ENCODE results near the gene MAGI2. TPM values are rescaled to one million over a fixed set of nuclear protein-coding genes. Genes with fewer than 3 reads are reported as not detected.

Gene MAGI2
- total RNA-seq, 1 donor from 2014 or later, result 64.2 TPM

DNA sequence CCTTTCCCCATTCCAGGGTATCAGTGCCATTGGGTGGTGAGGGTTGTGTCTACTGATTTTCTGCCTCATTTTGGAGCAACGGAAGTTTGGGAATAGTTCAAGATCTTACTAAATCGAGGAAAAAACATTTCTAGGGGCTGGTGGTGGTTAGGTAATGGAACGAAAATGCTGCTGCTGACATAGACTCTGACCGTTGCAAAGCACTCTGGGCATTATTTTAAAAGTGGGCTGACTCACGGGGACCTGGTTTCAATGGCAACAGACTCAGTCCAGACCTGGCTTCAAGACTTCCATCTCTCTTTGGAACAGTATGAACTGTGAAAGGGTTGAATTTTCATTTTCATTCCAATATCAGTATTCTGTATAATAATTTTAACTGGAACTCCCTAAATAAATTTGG lies 1370.9 kb downstream of the MAGI2 start:
- no peaks in the 10 kb centered on the region for H3K36me3 Mint-ChIP-seq (ENCODE audit: unreplicated experiment)
- TF ChIP-seq CTCF (IDR thresholded peaks at IDR 0.05; ENCODE audit: partially characterized antibody, unreplicated experiment), result no peak
- no peak for DNase-seq
- H3K9me3 Mint-ChIP-seq (ENCODE audit: unreplicated experiment), result peaks cover 2% of the 10 kb centered on the region
- H3K27me3 Mint-ChIP-seq (ENCODE audit: unreplicated experiment), result no peaks in the 10 kb centered on the region
- no peaks in the 10 kb centered on the region for H3K4me1 Mint-ChIP-seq (ENCODE audit: low read depth, unreplicated experiment)
- H3K27ac Mint-ChIP-seq (ENCODE audit: unreplicated experiment), result no peak overlapping the region
- H3K4me3 Mint-ChIP-seq (ENCODE audit: unreplicated experiment), result no peak overlapping the region

GRCh38 chr7:78081888-78082287 lies 1371.6 kb downstream of the MAGI2 start:
- no peak for DNase-seq
- Mint-ChIP-seq H3K27me3 (ENCODE audit: unreplicated experiment) (no peaks in the 10 kb centered on the region), H3K4me1 (ENCODE audit: low read depth, unreplicated experiment) (no peaks in the 10 kb centered on the region), H3K4me3 (ENCODE audit: unreplicated experiment) (no peak overlapping the region), H3K36me3 (ENCODE audit: unreplicated experiment) (no peaks in the 10 kb centered on the region), H3K27ac (ENCODE audit: unreplicated experiment) (no peak overlapping the region), H3K9me3 (ENCODE audit: unreplicated experiment) (peaks cover 2% of the 10 kb centered on the region)
- no peak for TF ChIP-seq CTCF (IDR thresholded peaks at IDR 0.05; ENCODE audit: partially characterized antibody, unreplicated experiment)

GRCh38 chr7:78081344-78081743 lies 1372.1 kb downstream of the MAGI2 start:
- H3K27ac Mint-ChIP-seq (ENCODE audit: unreplicated experiment), result no peak overlapping the region
- H3K4me1 Mint-ChIP-seq (ENCODE audit: low read depth, unreplicated experiment), result no peaks in the 10 kb centered on the region
- TF ChIP-seq CTCF (IDR thresholded peaks at IDR 0.05; ENCODE audit: partially characterized antibody, unreplicated experiment), result no peak
- H3K9me3 Mint-ChIP-seq (ENCODE audit: unreplicated experiment), result peaks cover 2% of the 10 kb centered on the region
- no peak overlapping the region for H3K4me3 Mint-ChIP-seq (ENCODE audit: unreplicated experiment)
- H3K27me3 Mint-ChIP-seq (ENCODE audit: unreplicated experiment), result no peaks in the 10 kb centered on the region
- DNase-seq, result no peak
- no peaks in the 10 kb centered on the region for H3K36me3 Mint-ChIP-seq (ENCODE audit: unreplicated experiment)

DNA sequence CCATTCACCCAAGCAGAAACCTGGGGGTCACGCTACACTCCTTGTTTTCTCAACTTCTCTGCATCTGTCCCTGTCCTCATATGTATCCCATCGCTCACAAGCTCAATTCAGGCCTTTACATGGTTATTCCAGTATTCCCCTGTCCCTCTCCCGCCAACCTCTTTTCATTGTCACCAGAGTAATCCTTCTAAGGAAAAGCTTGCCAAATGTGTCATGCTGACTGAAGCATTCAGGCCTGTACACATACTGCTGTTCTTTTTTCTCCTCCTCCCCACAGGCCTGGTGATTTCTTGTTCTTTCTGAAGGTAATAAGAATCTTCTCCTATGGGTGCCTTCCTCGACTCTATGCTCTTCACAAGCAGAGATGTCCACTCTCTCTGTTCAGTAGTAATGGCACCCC lies 1372.7 kb downstream of the MAGI2 start:
- Mint-ChIP-seq H3K36me3 (ENCODE audit: unreplicated experiment) (no peaks in the 10 kb centered on the region), H3K4me1 (ENCODE audit: low read depth, unreplicated experiment) (no peaks in the 10 kb centered on the region), H3K27me3 (ENCODE audit: unreplicated experiment) (no peaks in the 10 kb centered on the region), H3K27ac (ENCODE audit: unreplicated experiment) (no peak overlapping the region), H3K4me3 (ENCODE audit: unreplicated experiment) (no peak overlapping the region), H3K9me3 (ENCODE audit: unreplicated experiment) (peaks cover 2% of the 10 kb centered on the region)
- TF ChIP-seq CTCF (IDR thresholded peaks at IDR 0.05; ENCODE audit: partially characterized antibody, unreplicated experiment), result no peak
- no peak for DNase-seq

DNA sequence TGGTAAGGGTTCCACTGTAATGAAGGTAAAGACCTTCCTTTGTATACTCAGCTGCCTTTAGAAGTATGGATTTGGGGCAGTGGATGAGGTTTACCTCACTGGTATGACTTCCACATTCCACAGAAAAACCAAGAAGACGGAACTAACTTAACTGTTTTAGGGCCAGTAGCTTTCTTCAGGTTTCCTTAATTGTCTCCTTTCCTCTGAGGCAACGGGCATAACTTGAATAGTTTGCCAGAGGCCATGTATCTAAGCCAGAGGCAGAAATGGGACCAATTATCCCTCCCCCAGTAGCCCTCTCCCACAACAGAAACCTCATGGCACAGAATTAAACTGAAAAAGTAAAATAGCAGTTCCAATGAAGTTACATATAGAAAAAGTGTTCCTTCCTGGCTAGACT lies 1373.2 kb downstream of the MAGI2 start:
- Mint-ChIP-seq H3K27me3 (ENCODE audit: unreplicated experiment) (no peaks in the 10 kb centered on the region), H3K9me3 (ENCODE audit: unreplicated experiment) (peaks cover 2% of the 10 kb centered on the region), H3K36me3 (ENCODE audit: unreplicated experiment) (no peaks in the 10 kb centered on the region), H3K4me3 (ENCODE audit: unreplicated experiment) (no peak overlapping the region), H3K4me1 (ENCODE audit: low read depth, unreplicated experiment) (no peaks in the 10 kb centered on the region), H3K27ac (ENCODE audit: unreplicated experiment) (no peak overlapping the region)
- no peak for TF ChIP-seq CTCF (IDR thresholded peaks at IDR 0.05; ENCODE audit: partially characterized antibody, unreplicated experiment)
- no peak for DNase-seq

All from glutamatergic neuron (in vitro differentiated cells).